ENCODE data around the gene PLCB4. TPM values are rescaled to one million over a fixed set of nuclear protein-coding genes. Genes with fewer than 3 reads are reported as not detected.

Gene PLCB4
- polyA plus RNA-seq, 3 donors: not detected

GRCh38 chr20:9166153-9166780 lies 97.4 kb downstream of the PLCB4 start:
- H3K27ac ChIP-seq (ENCODE audit: low read depth in 1 of 2, low read length in 2 of 2): no peak overlapping the region
- H3K4me1 Mint-ChIP-seq: peaks cover 11% of the 10 kb centered on the region
- H3K9ac ChIP-seq (ENCODE audit: insufficient read depth, low read length, poor library complexity, severe bottlenecking): no peak overlapping the region
- no peaks in the 10 kb centered on the region for H3K36me3 ChIP-seq (replicated peaks in 1 of 2; ENCODE audit: control insufficient read depth in 1 of 2, insufficient read depth in 2 of 2, low read length in 2 of 2)
- H3K9me3 Mint-ChIP-seq: no peaks in the 10 kb centered on the region
- no peak overlapping the region for H3K4me2 ChIP-seq (replicated peaks; ENCODE audit: extremely low read depth, low read length, poor library complexity, severe bottlenecking)
- H3K27me3 Mint-ChIP-seq (ENCODE audit: low read depth in 3 of 3): peaks cover 0 to 2% (median 0%) of the 10 kb centered on the region in 3 donors
- H2AFZ ChIP-seq (ENCODE audit: insufficient read depth, low read depth, low read length, poor library complexity, severe bottlenecking): no peak overlapping the region
- H3K36me3 Mint-ChIP-seq: no peaks in the 10 kb centered on the region
- intact Hi-C loops (cut with micrococcal nuclease): no loop called here
- no peak for DNase-seq
- WGBS (ENCODE audit: insufficient coverage): 55% methylated on average over 7 of the region's 11 CpGs
- H3K27me3 ChIP-seq (ENCODE audit: control insufficient read depth in 2 of 2, insufficient read depth in 2 of 2, low read length in 2 of 2): no peaks in the 10 kb centered on the region
- H3K27ac Mint-ChIP-seq: no peak overlapping the region
- no peak for TF ChIP-seq CTCF (IDR thresholded peaks at IDR 0.05)
- no peak overlapping the region for H3K4me3 ChIP-seq (replicated peaks in 1 of 3; ENCODE audit: low read depth in 2 of 3, low read length in 3 of 3)
- no peaks in the 10 kb centered on the region for H3K79me2 ChIP-seq (ENCODE audit: insufficient read depth, low read length)
- no peaks in the 10 kb centered on the region for H3K4me1 ChIP-seq (ENCODE audit: control insufficient read depth in 1 of 2, insufficient read depth in 2 of 2, low read length in 2 of 2)
- H3K9me3 ChIP-seq (replicated peaks in 1 of 2; ENCODE audit: control insufficient read depth in 1 of 2, insufficient read depth in 1 of 2, low read length in 2 of 2): no peaks in the 10 kb centered on the region
- H4K20me1 ChIP-seq (ENCODE audit: insufficient read depth, low read length): no peaks in the 10 kb centered on the region
- H3K4me3 Mint-ChIP-seq: no peak overlapping the region

- Mint-ChIP-seq H3K4me1 (peaks cover 6% of the 10 kb centered on the region), H3K27me3 (ENCODE audit: low read depth in 3 of 3) (peaks cover 0 to 2% (median 0%) of the 10 kb centered on the region in 3 donors)
Observed at GRCh38 chr20:9169409-9169808, 100.5 kb downstream of the PLCB4 start.

More at GRCh38 chr20:9169409-9169808, 100.5 kb downstream of the PLCB4 start:
- Mint-ChIP-seq H3K9me3 (peaks cover 0 to 3% (median 0%) of the 10 kb centered on the region in 7 donors), H3K36me3 (no peaks in the 10 kb centered on the region), H3K27ac (no peak overlapping the region), H3K4me3 (no peak overlapping the region)
- Histone ChIP-seq H3K36me3 (replicated peaks in 1 of 2; ENCODE audit: control insufficient read depth in 1 of 2, insufficient read depth in 2 of 2, low read length in 2 of 2) (no peaks in the 10 kb centered on the region), H3K9ac (ENCODE audit: insufficient read depth, low read length, poor library complexity, severe bottlenecking) (no peak overlapping the region), H3K4me1 (ENCODE audit: control insufficient read depth in 1 of 2, insufficient read depth in 2 of 2, low read length in 2 of 2) (no peaks in the 10 kb centered on the region), H3K9me3 (replicated peaks in 1 of 2; ENCODE audit: control insufficient read depth in 1 of 2, insufficient read depth in 1 of 2, low read length in 2 of 2) (no peaks in the 10 kb centered on the region), H2AFZ (ENCODE audit: insufficient read depth, low read depth, low read length, poor library complexity, severe bottlenecking) (no peak overlapping the region), H4K20me1 (ENCODE audit: insufficient read depth, low read length) (no peaks in the 10 kb centered on the region), H3K27me3 (ENCODE audit: control insufficient read depth in 2 of 2, insufficient read depth in 2 of 2, low read length in 2 of 2) (no peaks in the 10 kb centered on the region), H3K79me2 (ENCODE audit: insufficient read depth, low read length) (no peaks in the 10 kb centered on the region), H3K27ac (ENCODE audit: low read depth in 1 of 2, low read length in 2 of 2) (no peak overlapping the region), H3K4me3 (replicated peaks in 1 of 3; ENCODE audit: low read depth in 2 of 3, low read length in 3 of 3) (no peak overlapping the region), H3K4me2 (replicated peaks; ENCODE audit: extremely low read depth, low read length, poor library complexity, severe bottlenecking) (no peak overlapping the region)
- intact Hi-C loops (cut with micrococcal nuclease): no loop called here
- no peak for DNase-seq
- no CpG with 5 or more reads among the region's 7 CpGs for whole genome bisulfite sequencing (ENCODE audit: insufficient coverage)
- no peak for TF ChIP-seq CTCF (IDR thresholded peaks at IDR 0.05)

Measured in CD14-positive monocyte (primary cell).